Activated T-cell treated with anti-CD3 and anti-CD28 coated beads, Interleukin-2, amount 50 U/mL, for 48 hours (primary cell): ENCODE data around the gene DOCK8.
"Not testable (repeated sequence)": the region's sequence is repeated elsewhere in the genome, so short reads cannot be mapped to it uniquely, and the experiment has no call there.

Experiments
- DNase-seq, 2 experiments: peaks; one replicate each; pipeline ENCODE4 v3.0.0-alpha.2; 2020

DOCK8 gene

GRCh38 chr9:214648-215493 is at the start of gene DOCK8:
Gene DOCK8, plus strand, starts transcription at chr9:214865. Its CDS starts 112 bp downstream, at chr9:214977.
- peak; percentile 74 to 80 for DNase-seq

DNA sequence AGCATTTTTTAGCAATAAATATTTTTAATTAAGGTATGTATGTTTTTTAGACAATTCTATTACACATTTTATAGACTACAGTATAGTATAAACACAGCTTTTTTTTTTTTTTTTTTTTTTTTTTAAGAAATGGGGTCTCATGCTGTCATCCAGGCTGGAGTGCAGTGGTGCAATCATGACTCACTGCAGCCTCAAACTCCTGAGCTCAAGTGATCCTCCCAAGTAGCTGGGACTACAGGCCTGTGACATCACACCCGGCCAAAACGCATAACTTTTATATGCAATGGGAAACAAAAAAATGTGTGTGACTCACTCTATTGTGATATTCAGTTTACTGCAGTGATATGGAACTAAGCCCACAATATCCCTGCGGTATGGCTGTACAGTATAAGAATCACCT is 44.9 kb upstream of the DOCK8 start:
- DNase-seq = not testable (repeated sequence)

GRCh38 chr9:178140-178825 is 36.4 kb upstream of the DOCK8 start:
- peak; percentile 21 to 23 for DNase-seq

DNA sequence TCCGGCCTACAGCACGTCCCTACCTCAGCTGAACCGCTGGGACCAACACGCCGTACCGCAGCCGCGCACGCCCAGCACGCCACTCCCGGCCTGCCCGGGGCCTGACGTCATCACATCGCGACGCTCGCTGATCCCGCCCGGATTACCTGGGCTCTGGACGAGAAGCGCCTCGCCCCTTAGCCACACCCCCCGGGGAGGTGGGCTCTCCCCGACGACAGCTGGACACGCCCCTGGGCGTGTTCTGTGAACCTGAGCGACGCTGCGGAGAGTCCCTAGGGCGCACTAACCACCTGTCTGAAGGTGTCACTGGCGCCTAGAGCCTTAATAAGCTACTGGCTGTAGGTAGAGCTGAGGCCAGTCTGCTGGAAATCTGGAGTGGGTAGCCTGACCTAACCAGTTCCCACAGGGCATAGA is 35.7 kb upstream of the DOCK8 start, which contains the start of gene ZNG1A:
Gene ZNG1A, minus strand, starts transcription at position 87 of the 414 bp plus-strand sequence. CDS start 87 bp downstream, outside the sequence.
- peak; percentile 80 to 83 for DNase-seq

- not testable (repeated sequence) for DNase-seq
Observed at GRCh38 chr9:199601-200000, 15.1 kb upstream of the DOCK8 start.

DNA sequence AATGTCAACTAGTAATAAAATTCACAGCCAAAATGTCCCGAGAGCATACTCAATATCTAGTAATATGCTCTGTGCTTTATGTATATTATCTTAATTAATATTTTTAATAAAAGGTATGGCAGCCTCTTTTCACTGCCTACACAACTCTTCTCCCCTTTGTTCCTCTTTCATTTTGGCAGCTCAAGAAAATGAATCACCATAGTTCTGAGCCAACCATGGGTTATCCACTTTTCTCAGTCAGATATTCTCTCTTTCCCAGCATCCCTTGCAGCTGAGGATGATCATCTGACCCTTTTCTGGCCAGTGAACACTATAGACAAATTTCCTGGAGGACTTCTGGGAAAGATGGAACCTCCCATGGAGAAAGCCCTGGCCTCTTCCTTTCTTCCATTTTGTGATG is 8.2 kb upstream of the DOCK8 start:
- no peak for DNase-seq

GRCh38 chr9:209143-209758 is 5.4 kb upstream of the DOCK8 start:
- DNase-seq = no peak

DNA sequence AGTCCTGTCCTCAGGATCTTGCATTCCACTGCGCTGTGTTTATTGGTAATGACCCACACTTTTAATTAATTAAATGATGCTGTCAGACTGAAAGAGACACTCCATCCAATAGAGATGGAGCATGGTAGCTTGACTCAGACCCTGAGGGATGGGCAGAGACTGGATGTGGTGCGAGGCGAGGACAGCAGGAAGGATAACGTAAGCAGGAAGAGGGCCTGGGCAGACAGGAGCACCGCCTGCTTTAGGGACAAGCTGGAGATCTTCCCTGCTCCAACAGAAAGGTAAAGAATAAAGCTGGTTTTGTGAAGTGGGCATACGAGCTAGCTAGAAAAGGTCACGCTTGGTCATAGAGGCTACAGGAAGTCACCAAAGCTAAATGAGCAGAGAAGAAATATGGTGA is 3.6 kb upstream of the DOCK8 start:
- DNase-seq = no peak

DNA sequence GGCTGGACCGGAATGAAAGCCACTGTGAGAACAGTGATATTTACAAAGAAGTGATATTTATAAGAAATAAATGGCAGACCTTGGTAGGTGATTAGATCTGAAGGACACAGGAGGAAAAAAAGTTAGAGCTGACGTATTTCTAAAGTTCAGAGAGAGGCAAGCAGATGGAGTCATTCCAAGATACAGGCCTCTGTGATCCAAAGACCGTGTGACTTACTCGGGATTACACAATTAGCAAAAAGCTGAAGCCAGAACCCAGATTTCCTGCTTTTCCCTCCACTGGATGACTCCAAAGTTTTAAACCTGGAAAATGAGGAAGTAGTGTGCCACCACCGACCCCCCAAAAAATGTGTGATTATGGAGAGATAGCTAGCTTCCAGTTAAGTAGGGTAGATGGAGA is 3.1 kb upstream of the DOCK8 start:
- no peak for DNase-seq

DNA sequence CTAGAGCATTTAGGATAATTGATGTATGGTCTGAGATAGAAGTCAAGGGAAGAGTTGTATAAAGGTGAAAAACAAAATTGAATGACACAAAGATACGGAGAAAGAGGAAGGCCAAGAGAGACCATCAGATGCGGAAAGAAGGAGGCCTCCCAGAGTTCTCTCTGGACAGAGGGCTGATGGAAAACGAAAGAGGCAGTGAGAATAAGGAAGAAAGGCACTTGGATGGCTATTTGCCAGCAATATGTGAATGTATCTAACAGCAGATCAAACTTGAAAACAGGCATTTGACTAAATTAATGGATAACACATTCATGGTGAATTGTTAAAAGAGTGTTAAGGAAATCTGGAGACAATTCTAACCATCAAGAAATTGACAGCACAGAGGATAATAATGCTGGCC is 2.4 kb upstream of the DOCK8 start:
- DNase-seq = no peak

DNA sequence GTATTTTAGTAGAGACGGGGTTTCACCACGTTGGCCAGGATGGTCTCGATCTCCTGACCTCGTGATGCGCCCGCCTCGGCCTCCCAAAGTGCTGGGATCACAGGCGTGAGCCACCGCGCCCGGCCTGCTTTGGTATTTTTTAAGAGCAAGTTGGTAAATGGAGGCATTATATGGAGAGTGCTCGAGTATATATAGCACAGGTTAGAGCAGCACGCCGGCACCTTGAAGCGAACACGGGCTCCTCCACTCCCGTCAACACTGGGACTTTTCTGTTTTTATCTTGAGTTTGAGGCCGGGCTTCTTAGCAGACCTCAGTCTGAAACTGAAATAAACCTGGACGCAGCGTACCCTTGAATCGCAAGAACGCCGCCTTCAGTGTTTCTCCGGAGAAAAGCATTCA is 764 bp upstream of the DOCK8 start:
- DNase-seq = not testable (repeated sequence)

DNA sequence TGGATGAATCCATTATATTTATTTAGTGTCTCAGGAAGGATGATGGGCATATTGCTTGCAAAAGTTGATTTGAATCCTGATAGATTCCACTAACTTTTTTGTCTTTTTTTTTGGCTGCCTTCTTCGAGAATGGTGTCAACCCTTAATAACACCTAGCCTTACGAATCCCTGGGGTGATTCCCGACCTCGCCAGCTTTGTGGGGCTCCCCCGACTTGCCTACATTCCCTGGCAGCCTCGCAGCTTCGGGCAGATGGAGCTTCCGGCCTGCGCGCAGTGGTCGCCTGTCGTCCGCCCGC is 366 bp upstream of the DOCK8 start:
- DNase-seq = no peak

DNA sequence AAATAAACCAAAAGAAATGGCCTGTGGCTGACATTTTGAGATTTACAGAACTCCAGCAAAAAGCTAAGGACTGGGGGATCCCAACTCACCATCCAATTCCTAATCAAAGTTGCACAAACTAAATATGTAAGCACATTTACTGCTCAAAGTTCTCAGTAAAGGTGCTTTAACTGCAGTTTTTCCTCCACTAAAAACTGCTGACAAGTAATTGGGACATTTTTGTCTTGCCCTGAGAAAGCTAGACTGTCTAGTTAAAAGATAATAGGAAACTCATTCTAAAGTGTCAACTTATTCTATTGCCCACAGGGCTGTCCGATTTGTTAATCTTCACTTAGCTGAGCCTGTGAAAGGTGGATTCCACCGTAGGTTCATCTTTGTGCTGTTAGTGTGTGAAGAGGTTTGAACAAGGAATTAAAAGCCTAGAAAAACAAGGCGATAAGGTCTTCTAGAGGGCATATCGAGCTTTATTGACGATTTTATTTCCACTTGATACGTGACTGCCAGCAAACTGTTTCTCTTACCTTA is 1.0 kb downstream of the DOCK8 start:
- DNase-seq = no peak

DNA sequence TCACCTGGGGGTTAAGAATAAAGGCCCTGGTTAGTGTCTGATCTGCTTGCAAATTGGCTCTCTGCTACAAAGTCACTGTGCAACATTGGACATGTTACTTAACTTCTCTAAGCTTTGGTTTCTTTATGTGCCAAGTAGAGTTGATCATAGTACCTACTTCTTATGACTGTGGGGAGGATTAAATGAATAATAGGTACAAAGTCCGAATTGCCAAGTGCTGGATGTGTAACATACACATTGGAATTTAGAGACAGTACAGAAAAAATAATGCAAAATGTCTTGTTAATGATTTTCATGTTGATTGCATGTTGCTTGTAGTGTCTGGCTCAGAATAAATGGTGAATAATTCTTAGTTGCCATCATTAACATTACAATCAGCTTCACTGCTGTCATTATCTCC is 2.2 kb downstream of the DOCK8 start:
- DNase-seq = no peak

- DNase-seq = no peak
Observed at GRCh38 chr9:217950-218349, 3.3 kb downstream of the DOCK8 start.

- DNase-seq = not testable (repeated sequence)
Observed at GRCh38 chr9:219036-219435, 4.4 kb downstream of the DOCK8 start.

- DNase-seq = no peak
Observed at GRCh38 chr9:219670-220365, 5.2 kb downstream of the DOCK8 start.

DNA sequence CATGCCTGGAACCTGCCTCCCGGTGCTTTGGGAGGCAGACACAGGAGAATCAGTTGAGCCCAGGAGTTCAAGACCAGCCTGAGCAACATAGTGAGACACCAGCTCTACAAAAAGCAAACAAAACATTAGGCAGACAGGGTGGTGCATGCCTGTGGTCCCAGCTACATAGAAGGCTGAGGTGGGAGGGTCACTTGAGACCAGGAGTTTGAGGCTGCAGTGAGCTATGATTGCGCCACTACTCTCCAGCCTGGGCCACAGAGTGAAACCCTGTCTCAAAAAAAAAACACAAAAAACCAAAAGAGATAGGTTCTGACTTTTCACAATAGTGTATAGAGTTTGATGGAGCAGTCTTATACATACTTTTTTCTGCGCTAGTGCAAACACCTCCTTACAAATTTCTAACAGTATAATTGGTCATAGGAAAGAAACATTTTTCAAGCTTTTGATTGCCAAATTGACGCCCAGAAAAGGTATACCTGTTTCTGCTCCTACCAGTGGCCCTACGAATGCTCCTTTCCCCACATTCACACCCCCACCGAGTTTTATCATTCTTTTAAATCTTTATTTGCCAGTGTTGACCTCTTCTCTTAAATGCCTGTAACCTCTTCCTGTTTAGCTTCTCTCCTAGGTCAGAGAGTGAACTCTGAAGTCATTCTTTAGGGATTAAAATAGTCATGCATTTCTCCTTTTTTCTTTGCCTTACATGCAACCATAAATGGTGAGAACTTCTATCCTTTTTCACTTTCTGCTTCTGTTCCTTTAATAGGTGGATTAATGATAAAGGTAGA is 7.5 kb downstream of the DOCK8 start:
- DNase-seq = no peak

- DNase-seq = no peak
Observed at GRCh38 chr9:223152-223551, 8.5 kb downstream of the DOCK8 start.

DNA sequence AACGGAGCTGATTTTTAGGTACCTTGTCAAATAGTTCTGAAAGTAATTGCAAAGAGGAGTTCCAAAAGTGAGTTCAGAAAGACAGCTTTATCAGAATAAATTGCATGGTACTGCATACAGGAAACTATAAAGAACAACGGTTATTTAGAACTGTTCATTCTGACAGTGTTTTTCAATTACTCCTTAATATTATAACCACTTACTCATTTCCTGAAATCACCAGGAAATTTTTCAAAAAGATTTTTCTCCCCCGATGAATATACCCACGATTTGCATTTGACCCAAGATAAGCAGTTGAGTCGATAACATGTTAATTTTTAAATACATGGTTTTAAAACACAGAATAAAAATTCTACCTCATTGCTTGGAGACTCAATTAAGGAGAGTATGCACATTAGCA is 9.4 kb downstream of the DOCK8 start:
- no peak for DNase-seq

DNA sequence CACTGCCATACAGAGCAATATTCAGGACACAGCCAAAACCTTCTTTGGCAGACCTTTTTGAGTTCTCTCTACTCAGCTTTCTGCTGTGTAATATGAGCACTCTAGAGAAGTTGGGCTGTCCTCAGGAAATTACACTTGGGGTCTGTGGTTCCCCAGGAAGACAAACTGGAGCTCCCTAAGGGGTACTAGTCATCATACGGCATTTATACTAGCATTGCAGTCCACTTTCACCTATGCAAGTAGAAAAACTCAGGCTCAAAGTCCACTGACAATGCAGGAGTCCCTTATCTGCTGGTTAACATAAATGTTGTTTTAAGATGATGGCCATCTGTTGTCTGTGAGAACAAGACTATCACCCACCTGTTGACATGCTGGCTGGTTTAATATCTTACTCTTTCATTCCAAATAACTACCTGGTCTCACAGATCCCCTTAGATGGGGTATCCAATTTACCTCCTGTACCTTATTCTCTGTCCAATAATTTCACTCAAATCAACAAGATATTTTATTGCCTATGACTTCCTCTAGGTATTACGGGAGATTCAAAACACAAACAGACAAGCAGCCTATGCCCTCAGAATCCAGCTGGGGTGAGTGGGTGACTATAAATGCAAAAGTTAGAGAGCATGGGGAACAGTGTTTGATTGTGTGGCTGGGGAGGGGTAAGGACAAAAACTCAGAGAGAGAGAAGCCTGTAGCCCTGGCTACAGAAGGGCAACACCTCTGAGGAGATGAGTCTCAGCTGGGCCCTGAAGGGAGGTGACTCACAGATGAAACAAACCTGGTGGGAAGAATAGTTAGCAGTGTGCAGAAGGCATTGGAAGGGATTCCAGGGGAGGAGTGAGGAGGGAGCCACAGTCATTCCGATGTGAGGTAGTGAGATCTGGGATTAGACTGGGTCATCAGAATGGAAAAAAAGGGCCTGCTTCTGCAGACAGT is 10.2 kb downstream of the DOCK8 start:
- no peak for DNase-seq
